ENCODE results near the gene EIF3L. TPM values are rescaled to one million over a fixed set of nuclear protein-coding genes. Genes with fewer than 3 reads are reported as not detected.

Gene EIF3L
- total RNA-seq, 1 experiment from 2014 or later = 505 TPM

- no peaks in the 10 kb centered on the region for H3K27me3 Mint-ChIP-seq (ENCODE audit: insufficient read depth, unreplicated experiment)
- H3K27ac Mint-ChIP-seq (ENCODE audit: low read depth, unreplicated experiment) = peak overlapping the region; percentile 57
- DNase-seq (ENCODE audit: unreplicated experiment) = peak; percentile 78
- H3K4me1 Mint-ChIP-seq (ENCODE audit: insufficient read depth, unreplicated experiment) = peaks cover 13% of the 10 kb centered on the region
- intact Hi-C loops (cut with micrococcal nuclease) = no loop called here
- POLR2A ChIA-PET = interaction anchor here (0.7 to 1.4 kb wide), 6 partner anchors 9 to 197 kb away, joined by 3 to 11 read pairs (median 4); partner anchors contain the start of genes ANKRD54, GGA1 and LGALS1
- H3K36me3 Mint-ChIP-seq (ENCODE audit: insufficient read depth, unreplicated experiment) = peaks cover 5% of the 10 kb centered on the region
- TF ChIP-seq CTCF (IDR thresholded peaks at IDR 0.05; ENCODE audit: unreplicated experiment) = no peak
- H3K4me3 Mint-ChIP-seq (ENCODE audit: unreplicated experiment) = peak overlapping the region; percentile 78
- CTCF ChIA-PET = interaction anchor here (0.5 to 0.6 kb wide), 2 partner anchors 12 to 181 kb away, joined by 3 to 4 read pairs; no protein-coding TSS in a partner anchor
- TSS peak; percentile 60 for BruUV-seq (replicated peaks)
- no peaks in the 10 kb centered on the region for H3K9me3 Mint-ChIP-seq (ENCODE audit: unreplicated experiment)
Observed at GRCh38 chr22:37804881-37805809, 44.1 kb upstream of the EIF3L start.

- TF ChIP-seq CTCF (IDR thresholded peaks at IDR 0.05; ENCODE audit: unreplicated experiment) = no peak
- BruUV-seq (replicated peaks) = no TSS peak
- peak overlapping the region; percentile 78 for H3K4me3 Mint-ChIP-seq (ENCODE audit: unreplicated experiment)
- peaks cover 13% of the 10 kb centered on the region for H3K4me1 Mint-ChIP-seq (ENCODE audit: insufficient read depth, unreplicated experiment)
- H3K27me3 Mint-ChIP-seq (ENCODE audit: insufficient read depth, unreplicated experiment) = no peaks in the 10 kb centered on the region
- peak overlapping the region; percentile 12 for H3K27ac Mint-ChIP-seq (ENCODE audit: low read depth, unreplicated experiment)
- CTCF ChIA-PET = interaction anchor here (0.5 kb wide), 1 partner anchor 12 kb away, joined by 4 read pairs; no protein-coding TSS in a partner anchor
- DNase-seq (ENCODE audit: unreplicated experiment) = no peak
- POLR2A ChIA-PET = interaction anchor here (1.1 to 2.9 kb wide), 5 partner anchors 9 to 198 kb away, joined by 3 to 14 read pairs (median 7); partner anchors contain the start of genes ANKRD54 and GGA1
- no peaks in the 10 kb centered on the region for H3K9me3 Mint-ChIP-seq (ENCODE audit: unreplicated experiment)
- intact Hi-C loops (cut with micrococcal nuclease) = no loop called here
- peaks cover 9% of the 10 kb centered on the region for H3K36me3 Mint-ChIP-seq (ENCODE audit: insufficient read depth, unreplicated experiment)
Observed at GRCh38 chr22:37805810-37806277, 43.4 kb upstream of the EIF3L start.

GRCh38 chr22:37806409-37807333, 42.5 kb upstream of the EIF3L start:
- BruUV-seq (replicated peaks) = no TSS peak
- ChIA-PET POLR2A (interaction anchor here (0.6 to 3.7 kb wide), 19 partner anchors 9 to 243 kb away, joined by 3 to 39 read pairs (median 7); partner anchors contain the start of genes ANKRD54, C22orf23, EIF3L and GGA1), CTCF (interaction anchor here (0.7 to 1.1 kb wide), 2 partner anchors 56 to 128 kb away, joined by 3 to 8 read pairs; no protein-coding TSS in a partner anchor)
- no peak for TF ChIP-seq CTCF (IDR thresholded peaks at IDR 0.05; ENCODE audit: unreplicated experiment)
- no peak for DNase-seq (ENCODE audit: unreplicated experiment)
- Mint-ChIP-seq H3K36me3 (ENCODE audit: insufficient read depth, unreplicated experiment) (peaks cover 9% of the 10 kb centered on the region), H3K4me1 (ENCODE audit: insufficient read depth, unreplicated experiment) (peaks cover 13% of the 10 kb centered on the region), H3K9me3 (ENCODE audit: unreplicated experiment) (no peaks in the 10 kb centered on the region), H3K27me3 (ENCODE audit: insufficient read depth, unreplicated experiment) (no peaks in the 10 kb centered on the region), H3K27ac (ENCODE audit: low read depth, unreplicated experiment) (peak overlapping the region; percentile 59), H3K4me3 (ENCODE audit: unreplicated experiment) (peak overlapping the region; percentile 78)
- intact Hi-C loops (cut with micrococcal nuclease) = no loop called here

All from MCF 10A (cell line).